Natural killer cell (primary cell): ENCODE measurements around the gene MARCHF5. TPM values are rescaled to one million over a fixed set of nuclear protein-coding genes. Genes with fewer than 3 reads are reported as not detected.

ENCODE experiments used
- ATAC-seq, 3 donors: fragments of 150-1000 bp in 2 of 3; fragments of 200-7000 bp in 1 of 3; cut with Tn5 transposase; 1 replicate in 1 of 3; 2 replicates in 2 of 3; pipeline ENCODE4 v1.10.0; 2021; ENCODE audit warnings: mild to moderate bottlenecking in 2 of 3, moderate library complexity in 2 of 3
- DNase-seq, 2 donors: peaks; one replicate each; pipeline versions ENCODE4 v3.0.0 to v3.0.0-alpha.2; 2013 to 2021; ENCODE audit warnings: mixed read lengths in 1 of 2
- H3K27ac ChIP-seq: one replicate; pipeline ENCODE4 v1.5.1; 2013; ENCODE audit warnings: mild to moderate bottlenecking, low read length
- H3K27me3 ChIP-seq: one replicate; pipeline ENCODE4 v1.6.1; 2013; ENCODE audit warnings: low read length; ENCODE audit not compliant: control insufficient read depth, insufficient read depth
- H3K36me3 ChIP-seq: one replicate; pipeline ENCODE4 v1.6.1; 2013; ENCODE audit warnings: low read length; ENCODE audit not compliant: control insufficient read depth, insufficient read depth
- H3K4me1 ChIP-seq: one replicate; pipeline ENCODE4 v1.6.1; 2013; ENCODE audit warnings: low read length; ENCODE audit not compliant: control insufficient read depth, insufficient read depth
- H3K4me3 ChIP-seq: one replicate; pipeline ENCODE4 v1.5.1; 2013; ENCODE audit warnings: low read length
- H3K9me3 ChIP-seq: one replicate; pipeline ENCODE4 v1.6.1; 2013; ENCODE audit warnings: low read length; ENCODE audit not compliant: control insufficient read depth, insufficient read depth
- H3K27ac Mint-ChIP-seq, 2 donors: one replicate each; pipeline ENCODE4 v1.8.0; 2022; ENCODE audit warnings: mild to moderate bottlenecking in 2 of 2, mixed read lengths in 2 of 2, moderate library complexity in 1 of 2
- H3K27me3 Mint-ChIP-seq, 2 donors: one replicate each; pipeline ENCODE4 v1.8.0; 2022; ENCODE audit warnings: low read depth in 2 of 2, mixed read lengths in 2 of 2
- H3K36me3 Mint-ChIP-seq: one replicate; pipeline ENCODE4 v1.8.0; 2022; ENCODE audit warnings: mixed read lengths
- H3K4me1 Mint-ChIP-seq, 2 donors: one replicate each; pipeline ENCODE4 v1.8.0; 2022; ENCODE audit warnings: mixed read lengths in 2 of 2
- H3K4me3 Mint-ChIP-seq: one replicate; pipeline ENCODE4 v1.8.0; 2022; ENCODE audit warnings: mild to moderate bottlenecking, moderate library complexity, mixed read lengths
- H3K9me3 Mint-ChIP-seq, 2 donors: one replicate each; pipeline ENCODE4 v1.8.0; 2022; ENCODE audit warnings: mixed read lengths in 2 of 2
- CTCF ChIP-seq: fragments of 200-600 bp; IDR thresholded peaks from one replicate; pipeline ENCODE4 v1.8.0; 2022; ENCODE audit warnings: antibody characterized with exemption
- WGBS: methylation state at CpG from one replicate; pipeline ENCODE4 v1.1.7; 2013; ENCODE audit warnings: missing lambda C conversion rate; ENCODE audit not compliant: insufficient coverage; 5-methylcytosine and 5-hydroxymethylcytosine counted together
- intact Hi-C: fragments of 100-400 bp; cut with micrococcal nuclease; formaldehyde crosslinking; loops from one replicate; pipeline ENCODE4 v1.14.2; 2022
- total RNA-seq, 4 donors: library from RNA; stranded (reverse); fragments of 120-200 nt in 1 of 4; gene quantifications; one replicate each; pipeline versions ENCODE4 v1.2.3 to v1.2.4, GENCODE V29; 2013 to 2022

Gene MARCHF5
- total RNA-seq, 3 donors from 2014 or later (not counting 1 experiment from before 2014, with no cell fraction given): 28.0 to 38.6 (median 32.9) TPM

GRCh38 chr10:92291921-92292845 is 1.2 kb downstream of the MARCHF5 start:
- H3K4me3 Mint-ChIP-seq: peak overlapping the region; percentile 95
- H3K4me1 ChIP-seq: peaks cover 15% of the 10 kb centered on the region
- H3K27me3 Mint-ChIP-seq: no peaks in the 10 kb centered on the region
- peak overlapping the region; percentile 85 for H3K4me3 ChIP-seq
- H3K4me1 Mint-ChIP-seq: peaks cover 29 to 35% of the 10 kb centered on the region in 2 donors
- TF ChIP-seq CTCF: peak; percentile 47
- peak in 1 of 3 donors; percentile 2 for ATAC-seq
- no peaks in the 10 kb centered on the region for H3K9me3 Mint-ChIP-seq
- H3K9me3 ChIP-seq: no peaks in the 10 kb centered on the region
- peak overlapping the region; percentile 84 to 91 for H3K27ac Mint-ChIP-seq
- H3K36me3 Mint-ChIP-seq: no peaks in the 10 kb centered on the region
- peaks cover 3% of the 10 kb centered on the region for H3K36me3 ChIP-seq
- peak; percentile 40 to 66 for DNase-seq
- WGBS: under 1% methylated on average over 14 of the region's 17 CpGs
- intact Hi-C loops: loop anchor here (2.0 to 10.0 kb wide), 4 partner anchors 49 to 497 kb away; partner anchors contain the start of genes KIF11 and TNKS2
- H3K27me3 ChIP-seq: no peaks in the 10 kb centered on the region
- H3K27ac ChIP-seq: peak overlapping the region; percentile 88

- intact Hi-C loops: loop anchor here (10.0 kb wide), 1 partner anchor 504 kb away; the partner anchor contains the start of gene TNKS2
- no peak for TF ChIP-seq CTCF
Measured at GRCh38 chr10:92298487-92298886, 7.5 kb downstream of the MARCHF5 start.

GRCh38 chr10:92303096-92303495 is 12.1 kb downstream of the MARCHF5 start:
- DNase-seq (no peak), ATAC-seq (no peak)
- no peak for TF ChIP-seq CTCF
- Histone ChIP-seq H3K4me3 (no peak overlapping the region), H3K27ac (no peak overlapping the region), H3K9me3 (no peaks in the 10 kb centered on the region), H3K36me3 (no peaks in the 10 kb centered on the region), H3K27me3 (no peaks in the 10 kb centered on the region), H3K4me1 (no peaks in the 10 kb centered on the region)
- Mint-ChIP-seq H3K4me1 (peaks cover 36 to 55% of the 10 kb centered on the region in 2 donors), H3K27ac (peak overlapping the region in 1 of 2 donors; percentile 6), H3K9me3 (no peaks in the 10 kb centered on the region), H3K36me3 (no peaks in the 10 kb centered on the region), H3K4me3 (no peak overlapping the region), H3K27me3 (no peaks in the 10 kb centered on the region)
- intact Hi-C loops: no loop called here

More at GRCh38 chr10:92298487-92298886, 7.5 kb downstream of the MARCHF5 start:
- Mint-ChIP-seq H3K36me3 (no peaks in the 10 kb centered on the region), H3K4me3 (no peak overlapping the region), H3K27me3 (no peaks in the 10 kb centered on the region), H3K27ac (no peak overlapping the region), H3K9me3 (no peaks in the 10 kb centered on the region), H3K4me1 (peaks cover 41 to 43% of the 10 kb centered on the region in 2 donors)
- H3K4me1 ChIP-seq: no peaks in the 10 kb centered on the region
- H3K36me3 ChIP-seq: peaks cover 3% of the 10 kb centered on the region
- DNase-seq: no peak
- no peak for ATAC-seq
- no peaks in the 10 kb centered on the region for H3K27me3 ChIP-seq
- no peaks in the 10 kb centered on the region for H3K9me3 ChIP-seq
- H3K27ac ChIP-seq: no peak overlapping the region
- 97% methylated on average over 6 of the region's 6 CpGs for WGBS
- no peak overlapping the region for H3K4me3 ChIP-seq
